NCI-H146 treated with DMSO at 0.1 percent for 48 hours (cell line): ENCODE data around the gene WEE1.
"Not testable (repeated sequence)": the region's sequence is repeated elsewhere in the genome, so short reads cannot be mapped to it uniquely, and the experiment has no call there.

Experiments used
- DNase-seq: peaks from one replicate; lab custom pipeline; 2025; ENCODE audit not compliant: unreplicated experiment; lab: John Stamatoyannopoulos, UW

WEE1 gene

GRCh38 chr11:9622353-9622752, 48.9 kb downstream of the WEE1 start:
- not testable (repeated sequence) for DNase-seq

- not testable (repeated sequence) for DNase-seq
Observed at GRCh38 chr11:9623053-9623452, 49.6 kb downstream of the WEE1 start.

DNA sequence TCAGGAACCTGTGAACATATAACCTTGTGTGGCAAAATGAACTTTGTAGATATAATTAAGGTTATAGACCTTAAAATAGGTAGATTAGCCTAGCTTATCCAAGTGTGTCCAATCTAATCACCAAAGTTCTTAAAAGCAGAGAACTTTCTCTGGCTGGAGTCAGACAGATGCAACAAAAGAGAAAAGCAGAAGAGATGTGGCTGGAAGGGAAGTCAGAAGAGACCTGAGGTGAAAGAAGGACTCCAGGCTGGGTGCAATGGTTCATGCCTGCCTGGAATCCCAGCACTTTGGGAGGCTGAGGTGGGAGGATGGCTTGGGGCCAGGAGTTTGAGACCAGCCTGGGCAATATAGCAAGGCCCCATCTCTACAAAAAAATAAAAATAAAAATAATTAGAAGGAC, 51.0 kb downstream of the WEE1 start:
- DNase-seq, result no peak

- no peak for DNase-seq
Observed at GRCh38 chr11:9625162-9625561, 51.7 kb downstream of the WEE1 start.

GRCh38 chr11:9625728-9626127, 52.3 kb downstream of the WEE1 start:
- DNase-seq, result no peak

DNA sequence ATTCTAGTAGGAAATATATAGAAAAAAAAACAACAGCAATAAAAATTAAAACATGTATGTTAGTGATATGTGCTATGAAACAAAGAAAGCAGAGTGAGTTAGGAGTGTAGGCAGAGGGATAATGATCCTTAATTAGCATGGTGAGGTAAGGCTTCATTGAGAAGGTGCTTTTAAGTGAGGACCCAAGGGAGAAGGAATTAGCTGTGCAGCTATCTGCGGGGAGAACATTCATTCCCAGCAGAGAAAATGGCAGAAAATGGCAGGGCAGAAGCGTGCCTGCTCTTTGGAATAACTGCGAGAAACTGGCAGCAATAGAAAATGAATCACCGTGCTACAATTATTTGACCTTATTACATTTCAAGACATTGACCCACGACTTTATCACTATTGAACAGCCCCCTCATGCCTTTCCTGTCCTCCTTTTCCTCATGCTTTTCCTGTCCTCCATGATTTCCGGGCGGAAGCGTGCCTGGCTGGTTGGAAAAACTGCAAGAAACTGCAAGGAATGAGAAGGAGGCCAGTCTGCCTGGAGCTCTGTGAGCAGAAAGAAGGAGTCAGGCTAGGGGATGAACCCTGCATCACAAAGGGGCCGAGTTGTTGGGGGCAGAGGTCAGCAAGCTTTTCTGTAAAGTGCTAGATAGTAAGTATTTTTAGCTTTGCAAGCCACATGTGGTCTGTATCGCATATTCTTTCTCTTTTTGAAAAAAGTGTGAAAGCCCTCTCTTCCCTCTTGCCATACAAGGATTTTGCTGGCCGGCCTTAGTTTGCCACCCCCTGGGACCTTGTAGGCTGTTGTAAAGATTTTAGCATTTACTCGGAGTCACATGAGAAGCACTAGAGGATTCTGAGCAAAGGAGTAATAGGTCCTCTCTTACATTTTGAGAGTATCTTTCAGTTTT, 53.3 kb downstream of the WEE1 start:
- DNase-seq, result no peak

- no peak for DNase-seq
Observed at GRCh38 chr11:9629064-9629463, 55.6 kb downstream of the WEE1 start.

GRCh38 chr11:9633679-9634078, 60.2 kb downstream of the WEE1 start:
- no peak for DNase-seq

- DNase-seq, result no peak
Observed at GRCh38 chr11:9636691-9637090, 63.2 kb downstream of the WEE1 start.

- DNase-seq, result no peak
Observed at GRCh38 chr11:9639099-9639498, 65.6 kb downstream of the WEE1 start.
